Astrocyte (in vitro differentiated cells and primary cell): ENCODE results near the gene CHAF1A. TPM values are rescaled to one million over a fixed set of nuclear protein-coding genes. Genes with fewer than 3 reads are reported as not detected.

Experiments used
- DNase-seq: peaks from one replicate; pipeline ENCODE4 v3.0.0-alpha.2; 2010; ENCODE audit warnings: low read depth
- FAIRE-seq: peaks from 2 replicates; lab custom pipeline; 2011; peaks lifted over from hg19 to GRCh38; lab: Jason Lieb, UNC
- H2AFZ ChIP-seq: 2 replicates; pipeline ENCODE4 v1.6.0; 2012; ENCODE audit warnings: low read depth, low read length, inconsistent platforms
- H3K27ac ChIP-seq: 2 replicates; pipeline ENCODE4 v1.5.1; 2011; ENCODE audit warnings: low read depth, low read length, inconsistent platforms
- H3K27me3 ChIP-seq: 2 replicates; pipeline ENCODE4 v1.6.0; 2011; ENCODE audit warnings: low read length, inconsistent platforms; ENCODE audit not compliant: insufficient read depth
- H3K36me3 ChIP-seq: 2 replicates; pipeline ENCODE4 v1.5.1; 2011; ENCODE audit warnings: low read length, inconsistent platforms; ENCODE audit not compliant: insufficient read depth
- H3K4me1 ChIP-seq: 2 replicates; pipeline ENCODE4 v1.5.1; 2011; ENCODE audit warnings: low read length, inconsistent platforms; ENCODE audit not compliant: insufficient read depth
- H3K4me2 ChIP-seq: 2 replicates; pipeline ENCODE4 v1.6.0; 2012; ENCODE audit warnings: low read length, inconsistent platforms
- H3K4me3 ChIP-seq: 2 replicates; pipeline ENCODE4 v1.5.1; 2011; ENCODE audit warnings: low read depth, mild to moderate bottlenecking, low read length, inconsistent platforms; ENCODE audit not compliant: insufficient read depth
- H3K79me2 ChIP-seq: 2 replicates; pipeline ENCODE4 v1.6.0; 2012; ENCODE audit warnings: mild to moderate bottlenecking, low read length, inconsistent platforms; ENCODE audit not compliant: insufficient read depth
- H3K9ac ChIP-seq: 2 replicates; pipeline ENCODE4 v1.6.0; 2012; ENCODE audit warnings: mild to moderate bottlenecking, low read length, inconsistent platforms
- H3K9me3 ChIP-seq: 2 replicates; pipeline ENCODE4 v1.5.1; 2012; ENCODE audit warnings: low read depth, mild to moderate bottlenecking, low read length, inconsistent platforms; ENCODE audit not compliant: insufficient read depth
- H4K20me1 ChIP-seq: 2 replicates; pipeline ENCODE4 v1.6.0; 2012; ENCODE audit warnings: low read length, inconsistent platforms; ENCODE audit not compliant: insufficient read depth
- H3K27ac Mint-ChIP-seq: one replicate; pipeline ENCODE4 v1.8.0; 2021; ENCODE audit warnings: mild to moderate bottlenecking, mixed read lengths; ENCODE audit not compliant: unreplicated experiment
- H3K27me3 Mint-ChIP-seq: one replicate; pipeline ENCODE4 v1.8.0; 2021; ENCODE audit warnings: low read depth, mixed read lengths; ENCODE audit not compliant: unreplicated experiment
- H3K36me3 Mint-ChIP-seq: one replicate; pipeline ENCODE4 v1.8.0; 2021; ENCODE audit warnings: low read depth, mixed read lengths; ENCODE audit not compliant: unreplicated experiment
- H3K4me1 Mint-ChIP-seq: one replicate; pipeline ENCODE4 v1.8.0; 2021; ENCODE audit warnings: low read depth, mixed read lengths; ENCODE audit not compliant: unreplicated experiment
- H3K4me3 Mint-ChIP-seq: one replicate; pipeline ENCODE4 v1.8.0; 2021; ENCODE audit warnings: mild to moderate bottlenecking, moderate library complexity, mixed read lengths; ENCODE audit not compliant: unreplicated experiment
- H3K9me3 Mint-ChIP-seq: one replicate; pipeline ENCODE4 v1.8.0; 2021; ENCODE audit warnings: mild to moderate bottlenecking, mixed read lengths; ENCODE audit not compliant: unreplicated experiment
- EZH2 ChIP-seq: IDR thresholded peaks from 2 replicates; pipeline ENCODE4 v1.6.1; 2012; ENCODE audit warnings: mild to moderate bottlenecking, low read length, inconsistent platforms; ENCODE audit not compliant: insufficient read depth
- total RNA-seq: library from RNA; stranded (reverse); gene quantifications from 2 replicates; pipeline ENCODE4 v1.2.1, GENCODE V29; 2021
- TF ChIP-seq, protein P1 (sequence below): IDR thresholded peaks from 2 replicates; pipeline ENCODE4 v1.5.1; 2011; ENCODE audit warnings: low read depth, mild to moderate bottlenecking, inconsistent platforms, low read length, moderate library complexity; ENCODE audit not compliant: insufficient read depth

CHAF1A gene
- total RNA-seq, 1 donor from 2014 or later = 8.5 TPM

DNA sequence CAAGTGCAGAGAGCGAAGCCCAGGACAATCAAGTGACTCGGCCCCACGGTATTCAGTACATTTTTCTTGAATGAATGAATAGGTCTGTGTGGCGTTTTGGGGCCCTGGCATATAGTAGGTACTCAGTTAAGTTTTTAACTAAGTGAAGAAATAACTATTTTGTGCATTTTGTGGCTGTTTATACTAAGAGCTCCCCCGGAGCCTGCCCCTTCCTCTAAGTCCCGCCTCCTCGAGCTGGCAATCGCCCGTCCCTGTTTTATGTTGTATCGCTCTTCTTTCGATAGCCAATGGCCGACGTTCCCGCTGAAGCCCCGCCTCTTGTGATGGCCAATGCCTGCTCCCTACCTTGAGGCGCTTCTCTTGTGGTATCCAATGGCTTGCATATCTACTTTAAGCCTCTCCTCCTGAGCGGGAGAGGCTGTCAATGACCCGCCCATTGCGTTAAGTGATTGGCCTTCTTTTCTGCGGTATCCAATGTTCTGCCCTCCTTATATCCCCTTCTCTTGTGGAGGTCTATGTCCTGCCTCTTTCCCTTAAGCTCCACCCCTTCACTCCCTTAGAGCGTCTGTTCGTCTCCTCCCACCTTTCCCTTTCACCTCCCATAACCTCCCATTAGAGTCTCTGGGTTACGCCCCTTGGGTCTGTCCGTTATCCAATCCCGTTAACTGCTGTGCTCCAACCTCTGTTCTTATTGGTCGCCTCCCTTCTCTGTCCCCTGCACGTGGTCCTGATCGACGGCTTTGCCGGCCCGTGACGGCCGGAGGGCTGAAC, 69.1 kb downstream of the CHAF1A start:
- H3K79me2 ChIP-seq = peaks cover 37% of the 10 kb centered on the region
- no peak for TF ChIP-seq EZH2
- TF ChIP-seq, protein P1, sequence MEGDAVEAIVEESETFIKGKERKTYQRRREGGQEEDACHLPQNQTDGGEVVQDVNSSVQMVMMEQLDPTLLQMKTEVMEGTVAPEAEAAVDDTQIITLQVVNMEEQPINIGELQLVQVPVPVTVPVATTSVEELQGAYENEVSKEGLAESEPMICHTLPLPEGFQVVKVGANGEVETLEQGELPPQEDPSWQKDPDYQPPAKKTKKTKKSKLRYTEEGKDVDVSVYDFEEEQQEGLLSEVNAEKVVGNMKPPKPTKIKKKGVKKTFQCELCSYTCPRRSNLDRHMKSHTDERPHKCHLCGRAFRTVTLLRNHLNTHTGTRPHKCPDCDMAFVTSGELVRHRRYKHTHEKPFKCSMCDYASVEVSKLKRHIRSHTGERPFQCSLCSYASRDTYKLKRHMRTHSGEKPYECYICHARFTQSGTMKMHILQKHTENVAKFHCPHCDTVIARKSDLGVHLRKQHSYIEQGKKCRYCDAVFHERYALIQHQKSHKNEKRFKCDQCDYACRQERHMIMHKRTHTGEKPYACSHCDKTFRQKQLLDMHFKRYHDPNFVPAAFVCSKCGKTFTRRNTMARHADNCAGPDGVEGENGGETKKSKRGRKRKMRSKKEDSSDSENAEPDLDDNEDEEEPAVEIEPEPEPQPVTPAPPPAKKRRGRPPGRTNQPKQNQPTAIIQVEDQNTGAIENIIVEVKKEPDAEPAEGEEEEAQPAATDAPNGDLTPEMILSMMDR = no peak
- H3K4me1 ChIP-seq = peaks cover 13% of the 10 kb centered on the region
- Mint-ChIP-seq H3K4me1 (peaks cover 3% of the 10 kb centered on the region), H3K9me3 (no peaks in the 10 kb centered on the region), H3K27ac (no peak overlapping the region), H3K36me3 (no peaks in the 10 kb centered on the region), H3K27me3 (no peaks in the 10 kb centered on the region), H3K4me3 (no peak overlapping the region)
- FAIRE-seq (peak; percentile 99), DNase-seq (peak; percentile 100)
- H3K9ac ChIP-seq = peak overlapping the region; percentile 85
- peak overlapping the region; percentile 79 for H3K4me3 ChIP-seq
- peaks cover 18% of the 10 kb centered on the region for H4K20me1 ChIP-seq
- peak overlapping the region; percentile 91 for H3K4me2 ChIP-seq
- H2AFZ ChIP-seq = peak overlapping the region; percentile 78
- H3K9me3 ChIP-seq = no peaks in the 10 kb centered on the region
- no peaks in the 10 kb centered on the region for H3K27me3 ChIP-seq
- peak overlapping the region; percentile 80 for H3K27ac ChIP-seq
- H3K36me3 ChIP-seq = no peaks in the 10 kb centered on the region

DNA sequence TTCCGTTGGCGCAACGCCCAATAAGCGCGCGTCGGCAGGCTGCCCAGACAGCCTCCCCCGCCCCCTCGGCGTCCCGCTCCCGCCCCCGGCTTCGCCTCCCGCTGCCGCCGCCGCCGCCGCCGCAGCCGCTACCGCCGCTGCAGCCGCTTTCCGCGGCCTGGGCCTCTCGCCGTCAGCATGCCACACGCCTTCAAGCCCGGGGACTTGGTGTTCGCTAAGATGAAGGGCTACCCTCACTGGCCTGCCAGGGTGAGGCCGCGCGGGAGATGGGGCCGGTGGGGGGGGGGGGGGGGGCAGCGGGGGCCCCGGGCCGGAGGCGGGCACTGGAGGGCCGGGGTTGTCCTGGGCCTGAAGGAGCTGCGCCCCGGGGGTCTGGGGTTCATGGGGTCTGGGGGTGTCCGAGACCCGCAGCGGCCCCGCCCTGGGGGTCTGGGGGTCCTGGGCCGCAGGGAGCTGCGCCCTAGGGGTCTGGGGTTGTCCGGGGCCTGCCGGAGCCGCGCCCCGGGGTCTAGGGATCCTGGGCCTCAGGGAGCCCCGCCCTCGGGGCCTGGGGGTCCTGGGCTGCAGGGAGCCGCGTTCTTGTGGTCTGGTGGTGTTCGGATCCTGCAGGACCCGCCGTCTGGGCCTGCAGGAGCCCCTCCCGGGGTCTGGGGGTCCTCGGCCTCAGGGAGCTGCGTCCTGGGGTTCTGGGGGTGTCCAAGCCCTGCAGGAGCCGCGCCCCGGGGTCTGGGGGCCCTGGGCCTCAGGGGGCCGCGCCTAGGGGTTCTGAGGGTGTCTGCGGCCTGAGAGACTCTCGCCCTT, 69.9 kb downstream of the CHAF1A start, which contains the start of gene HDGFL2:
Gene HDGFL2, plus strand, starts transcription at position 124 of the 801 bp plus-strand sequence. Its CDS starts 54 bp downstream, at position 178.
- H3K27me3 Mint-ChIP-seq = no peaks in the 10 kb centered on the region

More for the DNA sequence above, 69.9 kb downstream of the CHAF1A start, which contains the start of gene HDGFL2:
- Histone ChIP-seq H4K20me1 (peaks cover 21% of the 10 kb centered on the region), H3K9ac (peak within 1 kb of the TSS; percentile 85), H3K27me3 (no peaks in the 10 kb centered on the region), H3K4me3 (peak within 1 kb of the TSS; percentile 79), H3K4me2 (peak within 1 kb of the TSS; percentile 94), H3K36me3 (peaks cover 3% of the 10 kb centered on the region), H3K4me1 (peaks cover 13% of the 10 kb centered on the region), H3K27ac (peak within 1 kb of the TSS; percentile 80), H3K9me3 (no peaks in the 10 kb centered on the region), H2AFZ (peak within 1 kb of the TSS; percentile 78), H3K79me2 (peaks cover 43% of the 10 kb centered on the region)
- Mint-ChIP-seq H3K27ac (no peak within 1 kb of the TSS), H3K4me3 (peak within 1 kb of the TSS; percentile 88), H3K9me3 (no peaks in the 10 kb centered on the region), H3K4me1 (peaks cover 3% of the 10 kb centered on the region), H3K36me3 (peaks cover 1% of the 10 kb centered on the region)
- no peak for FAIRE-seq
- no peak for TF ChIP-seq EZH2
- TF ChIP-seq, protein P1 = no peak
- no peak for DNase-seq
